GM23338 (cell line): ENCODE data around the gene NBAS. TPM values are rescaled to one million over a fixed set of nuclear protein-coding genes. Genes with fewer than 3 reads are reported as not detected.
"Not testable (repeated sequence)": the region's sequence is repeated elsewhere in the genome, so short reads cannot be mapped to it uniquely, and the experiment has no call there.

Experiments used
- ATAC-seq: fragments of 200-7000 bp; cut with Tn5 transposase; 3 replicates; pipeline ENCODE4 v1.9.1; 2020
- DNase-seq: peaks from one replicate; pipeline ENCODE4 v3.0.0-alpha.2; 2015; ENCODE audit warnings: low spot score
- H2AFZ ChIP-seq: fragments of 200-600 bp; sonication (generic); 2 replicates; pipeline ENCODE4 v1.8.0; 2016; ENCODE audit warnings: antibody characterized with exemption, mild to moderate bottlenecking, moderate library complexity
- H3F3A ChIP-seq: fragments of 200-600 bp; sonication (generic); replicated peaks from 2 replicates; pipeline ENCODE4 v1.8.0; 2017; ENCODE audit warnings: antibody characterized with exemption, mixed run types, low read depth
- H3K27ac ChIP-seq: fragments of 200-600 bp; sonication (generic); 2 replicates; pipeline ENCODE4 v1.6.1; 2016; ENCODE audit warnings: low read depth
- H3K27me3 ChIP-seq: fragments of 200-600 bp; sonication (generic); 2 replicates; pipeline ENCODE4 v1.8.0; 2016; ENCODE audit warnings: mild to moderate bottlenecking, mixed run types, moderate library complexity; ENCODE audit not compliant: insufficient read depth
- H3K36me3 ChIP-seq: fragments of 200-600 bp; sonication (generic); 2 replicates; pipeline ENCODE4 v1.8.0; 2016; ENCODE audit warnings: mild to moderate bottlenecking; ENCODE audit not compliant: insufficient read depth
- H3K4me1 ChIP-seq: fragments of 200-600 bp; sonication (generic); 2 replicates; pipeline ENCODE4 v1.8.0; 2016; ENCODE audit warnings: mild to moderate bottlenecking, moderate library complexity; ENCODE audit not compliant: insufficient read depth
- H3K4me2 ChIP-seq: fragments of 200-600 bp; sonication (generic); 2 replicates; pipeline ENCODE4 v1.7.1; 2017; ENCODE audit warnings: mixed run types
- H3K4me3 ChIP-seq: fragments of 200-600 bp; sonication (generic); 2 replicates; pipeline ENCODE4 v1.6.1; 2016; ENCODE audit warnings: mixed run types
- H3K79me2 ChIP-seq: fragments of 200-600 bp; sonication (generic); replicated peaks from 2 replicates; pipeline ENCODE4 v1.8.0; 2017; ENCODE audit warnings: mild to moderate bottlenecking; ENCODE audit not compliant: insufficient read depth
- H3K9me2 ChIP-seq: fragments of 200-600 bp; sonication (generic); 2 replicates; pipeline ENCODE4 v1.8.0; 2017; ENCODE audit not compliant: insufficient read depth
- H4K20me1 ChIP-seq: fragments of 200-600 bp; sonication (generic); replicated peaks from 2 replicates; pipeline ENCODE4 v1.8.0; 2017; ENCODE audit warnings: mild to moderate bottlenecking; ENCODE audit not compliant: insufficient read depth
- H3K27ac Mint-ChIP-seq: 2 replicates; pipeline ENCODE4 v1.8.0; 2020; ENCODE audit warnings: inconsistent platforms, mild to moderate bottlenecking, moderate library complexity, mixed read lengths
- H3K27me3 Mint-ChIP-seq: 3 replicates; pipeline ENCODE4 v1.8.0; 2022; ENCODE audit warnings: low read depth, mild to moderate bottlenecking, moderate library complexity, mixed read lengths, inconsistent platforms; ENCODE audit not compliant: insufficient read depth, poor library complexity
- H3K36me3 Mint-ChIP-seq: 3 replicates; pipeline ENCODE4 v1.8.0; 2021; ENCODE audit warnings: low read depth, mild to moderate bottlenecking, inconsistent platforms, moderate library complexity, mixed read lengths
- H3K4me1 Mint-ChIP-seq: 3 replicates; pipeline ENCODE4 v1.8.0; 2020; ENCODE audit warnings: mild to moderate bottlenecking, inconsistent platforms, mixed read lengths
- H3K4me3 Mint-ChIP-seq: 3 replicates; pipeline ENCODE4 v1.8.0; 2021; ENCODE audit warnings: moderate library complexity, mild to moderate bottlenecking, inconsistent platforms, mixed read lengths
- H3K9me3 Mint-ChIP-seq: 3 replicates; pipeline ENCODE4 v1.8.0; 2020; ENCODE audit warnings: moderate library complexity, mild to moderate bottlenecking, inconsistent platforms, mixed read lengths
- CREB1 ChIP-seq: fragments of 250-450 bp; sonication (Bioruptor Pico); IDR thresholded peaks from 2 replicates; pipeline ENCODE4 v1.5.0; 2020; ENCODE audit warnings: low read depth, mild to moderate bottlenecking, moderate library complexity
- EZH2 ChIP-seq: fragments of 200-600 bp; sonication (generic); IDR thresholded peaks from one replicate; pipeline ENCODE4 v1.8.0; 2017; ENCODE audit warnings: antibody characterized with exemption, mild to moderate bottlenecking, low read depth; ENCODE audit not compliant: unreplicated experiment
- JUNB ChIP-seq: IDR thresholded peaks from one replicate; pipeline ENCODE4 v1.6.1; 2016; ENCODE audit warnings: antibody characterized with exemption; ENCODE audit not compliant: unreplicated experiment
- NANOG ChIP-seq: IDR thresholded peaks from 2 replicates; pipeline ENCODE4 v1.6.1; 2016; ENCODE audit warnings: antibody characterized with exemption, borderline replicate concordance
- POLR2AphosphoS5 ChIP-seq: IDR thresholded peaks from 2 replicates; pipeline ENCODE4 v1.6.1; 2016; ENCODE audit warnings: antibody characterized with exemption, low read depth
- ZNF114 ChIP-seq: fragments of 250-450 bp; sonication (Bioruptor Pico); IDR thresholded peaks from 2 replicates; pipeline ENCODE4 v1.5.0; 2020; ENCODE audit warnings: mild to moderate bottlenecking, moderate library complexity
- ZNF331 ChIP-seq: fragments of 250-450 bp; sonication (Bioruptor Pico); IDR thresholded peaks from 2 replicates; pipeline ENCODE4 v1.5.0; 2020; ENCODE audit warnings: low read depth, mild to moderate bottlenecking, moderate library complexity
- polyA plus RNA-seq: library from polyadenylated mRNA; unstranded; fragments of >200 nt; fragmentation: Nextera tagmentation; extraction: Ambion mirVana; gene quantifications from 2 replicates; pipeline ENCODE4 v1.2.1, GENCODE V29; 2016
- total RNA-seq: library from RNA; depleted of rRNA; stranded (reverse); fragments of >200 nt; shearing (Covaris generic); gene quantifications from 2 replicates; pipeline ENCODE4 v1.2.3, GENCODE V29; 2014
- TF ChIP-seq, protein P1 (sequence below), 2 experiments: fragments of 200-600 bp in 1 of 2; sonication (generic) in 1 of 2; conservative IDR thresholded peaks; 2 replicates each; pipeline versions ENCODE4 v1.5.1 to v1.6.1; 2016 to 2017; ENCODE audit warnings: antibody characterized with exemption in 2 of 2, low read depth in 2 of 2, mild to moderate bottlenecking in 2 of 2, moderate library complexity in 1 of 2
- TF ChIP-seq, protein P2 (sequence below): IDR thresholded peaks from 2 replicates; pipeline ENCODE4 v1.6.1; 2016; ENCODE audit warnings: antibody characterized with exemption

NBAS gene
- total and polyA plus RNA-seq, 2 experiments from 2014 or later, result 24.8 to 38.9 TPM

DNA sequence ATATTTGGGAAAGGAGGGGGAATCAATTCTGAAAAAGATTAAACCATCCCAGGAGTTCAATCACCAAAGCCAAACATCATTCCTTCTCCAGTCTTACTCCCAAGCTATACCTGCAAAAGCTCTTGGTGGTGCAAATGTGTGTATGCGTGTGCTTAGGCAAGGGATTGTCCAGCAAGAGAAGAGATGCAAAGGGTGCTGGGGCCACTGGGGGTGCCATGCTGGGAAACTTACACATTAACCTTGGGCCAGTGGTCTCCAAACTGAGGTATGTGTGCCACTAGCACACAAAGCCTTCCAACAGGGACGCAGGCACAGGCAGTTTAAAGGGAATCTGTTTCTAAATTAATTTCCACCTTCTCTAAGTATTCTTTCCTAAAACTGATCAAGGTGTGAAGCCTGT is 307.9 kb downstream of the NBAS start (continued):
- no peak for TF ChIP-seq POLR2AphosphoS5
- TF ChIP-seq ZNF114 (CRISPR knock-in tag), result no peak
- TF ChIP-seq, protein P1, sequence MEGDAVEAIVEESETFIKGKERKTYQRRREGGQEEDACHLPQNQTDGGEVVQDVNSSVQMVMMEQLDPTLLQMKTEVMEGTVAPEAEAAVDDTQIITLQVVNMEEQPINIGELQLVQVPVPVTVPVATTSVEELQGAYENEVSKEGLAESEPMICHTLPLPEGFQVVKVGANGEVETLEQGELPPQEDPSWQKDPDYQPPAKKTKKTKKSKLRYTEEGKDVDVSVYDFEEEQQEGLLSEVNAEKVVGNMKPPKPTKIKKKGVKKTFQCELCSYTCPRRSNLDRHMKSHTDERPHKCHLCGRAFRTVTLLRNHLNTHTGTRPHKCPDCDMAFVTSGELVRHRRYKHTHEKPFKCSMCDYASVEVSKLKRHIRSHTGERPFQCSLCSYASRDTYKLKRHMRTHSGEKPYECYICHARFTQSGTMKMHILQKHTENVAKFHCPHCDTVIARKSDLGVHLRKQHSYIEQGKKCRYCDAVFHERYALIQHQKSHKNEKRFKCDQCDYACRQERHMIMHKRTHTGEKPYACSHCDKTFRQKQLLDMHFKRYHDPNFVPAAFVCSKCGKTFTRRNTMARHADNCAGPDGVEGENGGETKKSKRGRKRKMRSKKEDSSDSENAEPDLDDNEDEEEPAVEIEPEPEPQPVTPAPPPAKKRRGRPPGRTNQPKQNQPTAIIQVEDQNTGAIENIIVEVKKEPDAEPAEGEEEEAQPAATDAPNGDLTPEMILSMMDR (conservative IDR thresholded peaks at IDR 0.05; ENCODE audit: low read depth in 2 of 2), result no peak
- no peak for TF ChIP-seq JUNB
- TF ChIP-seq, protein P2, sequence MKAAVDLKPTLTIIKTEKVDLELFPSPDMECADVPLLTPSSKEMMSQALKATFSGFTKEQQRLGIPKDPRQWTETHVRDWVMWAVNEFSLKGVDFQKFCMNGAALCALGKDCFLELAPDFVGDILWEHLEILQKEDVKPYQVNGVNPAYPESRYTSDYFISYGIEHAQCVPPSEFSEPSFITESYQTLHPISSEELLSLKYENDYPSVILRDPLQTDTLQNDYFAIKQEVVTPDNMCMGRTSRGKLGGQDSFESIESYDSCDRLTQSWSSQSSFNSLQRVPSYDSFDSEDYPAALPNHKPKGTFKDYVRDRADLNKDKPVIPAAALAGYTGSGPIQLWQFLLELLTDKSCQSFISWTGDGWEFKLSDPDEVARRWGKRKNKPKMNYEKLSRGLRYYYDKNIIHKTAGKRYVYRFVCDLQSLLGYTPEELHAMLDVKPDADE, result no peak
- TF ChIP-seq NANOG, result no peak

DNA sequence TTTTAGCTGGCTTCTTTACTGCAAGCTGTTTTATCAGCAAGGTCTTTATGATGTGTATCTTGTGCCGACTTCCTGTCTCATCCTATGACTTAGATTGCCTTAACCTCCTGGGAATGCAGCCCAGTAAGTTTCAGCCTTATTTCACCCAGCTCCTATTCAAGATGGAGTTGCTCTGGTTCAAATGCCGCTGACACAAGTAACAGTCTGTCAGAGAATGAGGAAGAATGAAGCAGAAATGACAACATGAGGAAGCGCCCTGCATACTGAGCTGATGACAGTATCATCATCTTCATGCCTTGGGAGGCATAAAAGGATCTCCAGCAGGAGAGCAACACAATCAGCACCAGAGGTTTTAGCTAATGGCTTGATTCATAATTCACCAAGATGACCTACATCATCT is 309.4 kb downstream of the NBAS start:
- Histone ChIP-seq H3K4me3 (no peak overlapping the region), H4K20me1 (no peaks in the 10 kb centered on the region), H3K79me2 (no peaks in the 10 kb centered on the region), H3K27ac (no peak overlapping the region), H3F3A (no peaks in the 10 kb centered on the region), H3K27me3 (no peaks in the 10 kb centered on the region), H3K36me3 (no peaks in the 10 kb centered on the region), H3K4me1 (no peaks in the 10 kb centered on the region), H3K9me2 (no peaks in the 10 kb centered on the region; the same call in 1 of the 2 replicates), H3K4me2 (no peak overlapping the region), H2AFZ (no peak overlapping the region)
- peaks cover 45% of the 10 kb centered on the region; the same call in 2 of the 3 replicates for H3K36me3 Mint-ChIP-seq
- no peak overlapping the region for H3K4me3 Mint-ChIP-seq
- H3K4me1 Mint-ChIP-seq, result no peaks in the 10 kb centered on the region
- H3K9me3 Mint-ChIP-seq, result peaks cover 31% of the 10 kb centered on the region
- H3K27ac Mint-ChIP-seq, result no peak overlapping the region
- ATAC-seq (no peak), DNase-seq (no peak)
- TF ChIP-seq CREB1 (CRISPR knock-in tag), result no peak
- no peak for TF ChIP-seq ZNF331 (CRISPR knock-in tag)
- TF ChIP-seq, protein P2, result no peak
- no peak for TF ChIP-seq EZH2
- H3K27me3 Mint-ChIP-seq, result peaks cover 2% of the 10 kb centered on the region

DNA sequence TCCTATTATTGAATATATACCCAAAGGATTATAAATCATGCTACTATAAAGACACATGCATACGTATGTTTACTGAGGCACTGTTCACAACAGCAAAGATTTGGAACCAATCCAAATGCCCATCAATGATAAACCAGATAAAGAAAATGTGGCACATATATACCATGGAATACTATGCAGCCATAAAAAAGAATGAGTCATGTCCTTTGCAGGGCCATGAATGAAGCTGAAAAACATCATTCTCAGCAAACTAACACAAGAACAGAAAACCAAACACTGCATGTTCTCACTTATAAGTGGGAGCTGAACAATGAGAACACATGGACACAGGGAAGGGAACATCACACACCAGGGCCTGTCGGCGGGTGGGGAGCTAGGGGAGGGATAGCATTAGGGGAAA is 310.2 kb downstream of the NBAS start:
- H3K4me3 Mint-ChIP-seq, H3K27ac ChIP-seq, H3K27me3 ChIP-seq, ATAC-seq, H2AFZ ChIP-seq, H3F3A ChIP-seq, H3K79me2 ChIP-seq, H3K4me1 Mint-ChIP-seq, H3K4me1 ChIP-seq, DNase-seq, H3K36me3 ChIP-seq, H3K27me3 Mint-ChIP-seq, H3K27ac Mint-ChIP-seq, H3K4me3 ChIP-seq, H3K4me2 ChIP-seq, H4K20me1 ChIP-seq, H3K9me2 ChIP-seq: not testable (repeated sequence)
- H3K9me3 Mint-ChIP-seq, result peaks cover 30% of the 10 kb centered on the region
- peaks cover 40% of the 10 kb centered on the region; the same call in 2 of the 3 replicates for H3K36me3 Mint-ChIP-seq
